ENCODE data around the gene TUBA1C.

The TUBA1C gene

DNA sequence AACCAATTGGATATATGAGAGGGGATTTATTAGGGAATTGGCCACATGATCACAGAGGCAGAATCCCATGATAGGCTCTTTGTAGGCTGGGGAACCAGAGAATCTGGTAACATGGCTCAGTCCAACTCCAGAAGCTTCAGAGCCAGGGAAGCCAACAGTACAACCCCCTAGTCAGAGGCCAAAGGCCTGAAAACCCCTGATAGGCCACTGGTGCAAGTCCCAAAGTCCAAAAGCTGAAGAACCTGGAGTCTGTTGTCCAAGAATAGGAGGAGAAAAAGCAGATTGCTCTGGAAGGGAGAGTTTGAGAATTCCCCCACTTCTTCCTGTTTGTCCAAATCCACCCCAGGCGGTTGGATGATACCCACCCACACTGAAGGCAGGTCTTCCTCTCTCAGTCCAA, 49.9 kb downstream of the TUBA1C start:
- TF ChIP-seq, protein P1, sequence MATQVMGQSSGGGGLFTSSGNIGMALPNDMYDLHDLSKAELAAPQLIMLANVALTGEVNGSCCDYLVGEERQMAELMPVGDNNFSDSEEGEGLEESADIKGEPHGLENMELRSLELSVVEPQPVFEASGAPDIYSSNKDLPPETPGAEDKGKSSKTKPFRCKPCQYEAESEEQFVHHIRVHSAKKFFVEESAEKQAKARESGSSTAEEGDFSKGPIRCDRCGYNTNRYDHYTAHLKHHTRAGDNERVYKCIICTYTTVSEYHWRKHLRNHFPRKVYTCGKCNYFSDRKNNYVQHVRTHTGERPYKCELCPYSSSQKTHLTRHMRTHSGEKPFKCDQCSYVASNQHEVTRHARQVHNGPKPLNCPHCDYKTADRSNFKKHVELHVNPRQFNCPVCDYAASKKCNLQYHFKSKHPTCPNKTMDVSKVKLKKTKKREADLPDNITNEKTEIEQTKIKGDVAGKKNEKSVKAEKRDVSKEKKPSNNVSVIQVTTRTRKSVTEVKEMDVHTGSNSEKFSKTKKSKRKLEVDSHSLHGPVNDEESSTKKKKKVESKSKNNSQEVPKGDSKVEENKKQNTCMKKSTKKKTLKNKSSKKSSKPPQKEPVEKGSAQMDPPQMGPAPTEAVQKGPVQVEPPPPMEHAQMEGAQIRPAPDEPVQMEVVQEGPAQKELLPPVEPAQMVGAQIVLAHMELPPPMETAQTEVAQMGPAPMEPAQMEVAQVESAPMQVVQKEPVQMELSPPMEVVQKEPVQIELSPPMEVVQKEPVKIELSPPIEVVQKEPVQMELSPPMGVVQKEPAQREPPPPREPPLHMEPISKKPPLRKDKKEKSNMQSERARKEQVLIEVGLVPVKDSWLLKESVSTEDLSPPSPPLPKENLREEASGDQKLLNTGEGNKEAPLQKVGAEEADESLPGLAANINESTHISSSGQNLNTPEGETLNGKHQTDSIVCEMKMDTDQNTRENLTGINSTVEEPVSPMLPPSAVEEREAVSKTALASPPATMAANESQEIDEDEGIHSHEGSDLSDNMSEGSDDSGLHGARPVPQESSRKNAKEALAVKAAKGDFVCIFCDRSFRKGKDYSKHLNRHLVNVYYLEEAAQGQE (IDR thresholded peaks at IDR 0.05; ENCODE audit: insufficient read depth in 1 of 2, low read depth in 2 of 2, low read length in 2 of 2): no peak
- TF ChIP-seq TAF1 (IDR thresholded peaks at IDR 0.05; ENCODE audit: borderline replicate concordance, insufficient read depth, low read length): no peak
- no peak for TF ChIP-seq SIN3A (IDR thresholded peaks at IDR 0.05; ENCODE audit: borderline replicate concordance, insufficient read depth, low read length)
- TF ChIP-seq POLR2AphosphoS5 (IDR thresholded peaks at IDR 0.05; ENCODE audit: low read depth, low read length): no peak
- no peak for TF ChIP-seq FOXP2 (optimal IDR thresholded peaks at IDR 0.05; ENCODE audit: borderline replicate concordance, extremely low read depth, extremely low read length, insufficient read depth)

DNA sequence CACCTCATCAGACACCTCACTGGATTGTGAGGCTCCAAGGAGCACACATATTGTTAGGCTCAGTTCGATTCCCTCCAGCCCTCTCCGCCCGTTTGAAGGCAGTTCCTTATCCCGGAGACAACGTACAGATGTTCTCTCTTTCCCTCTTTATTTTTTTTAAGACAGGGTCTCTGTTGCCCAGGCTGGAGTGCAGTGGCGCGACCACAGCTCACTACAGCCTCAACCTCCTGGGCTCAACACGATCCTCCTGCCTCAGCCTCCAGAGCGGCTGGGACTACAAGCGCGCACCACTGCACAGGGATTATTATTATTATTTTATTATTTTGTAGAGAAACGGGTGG, 57.5 kb downstream of the TUBA1C start:
- no peak for TF ChIP-seq POLR2AphosphoS5 (IDR thresholded peaks at IDR 0.05; ENCODE audit: low read depth, low read length)
- TF ChIP-seq TAF1 (IDR thresholded peaks at IDR 0.05; ENCODE audit: borderline replicate concordance, insufficient read depth, low read length): no peak
- TF ChIP-seq, protein P1 (IDR thresholded peaks at IDR 0.05; ENCODE audit: insufficient read depth in 1 of 2, low read depth in 2 of 2, low read length in 2 of 2): no peak
- TF ChIP-seq FOXP2 (optimal IDR thresholded peaks at IDR 0.05; ENCODE audit: borderline replicate concordance, extremely low read depth, extremely low read length, insufficient read depth): no peak
- TF ChIP-seq SIN3A (IDR thresholded peaks at IDR 0.05; ENCODE audit: borderline replicate concordance, insufficient read depth, low read length): no peak

DNA sequence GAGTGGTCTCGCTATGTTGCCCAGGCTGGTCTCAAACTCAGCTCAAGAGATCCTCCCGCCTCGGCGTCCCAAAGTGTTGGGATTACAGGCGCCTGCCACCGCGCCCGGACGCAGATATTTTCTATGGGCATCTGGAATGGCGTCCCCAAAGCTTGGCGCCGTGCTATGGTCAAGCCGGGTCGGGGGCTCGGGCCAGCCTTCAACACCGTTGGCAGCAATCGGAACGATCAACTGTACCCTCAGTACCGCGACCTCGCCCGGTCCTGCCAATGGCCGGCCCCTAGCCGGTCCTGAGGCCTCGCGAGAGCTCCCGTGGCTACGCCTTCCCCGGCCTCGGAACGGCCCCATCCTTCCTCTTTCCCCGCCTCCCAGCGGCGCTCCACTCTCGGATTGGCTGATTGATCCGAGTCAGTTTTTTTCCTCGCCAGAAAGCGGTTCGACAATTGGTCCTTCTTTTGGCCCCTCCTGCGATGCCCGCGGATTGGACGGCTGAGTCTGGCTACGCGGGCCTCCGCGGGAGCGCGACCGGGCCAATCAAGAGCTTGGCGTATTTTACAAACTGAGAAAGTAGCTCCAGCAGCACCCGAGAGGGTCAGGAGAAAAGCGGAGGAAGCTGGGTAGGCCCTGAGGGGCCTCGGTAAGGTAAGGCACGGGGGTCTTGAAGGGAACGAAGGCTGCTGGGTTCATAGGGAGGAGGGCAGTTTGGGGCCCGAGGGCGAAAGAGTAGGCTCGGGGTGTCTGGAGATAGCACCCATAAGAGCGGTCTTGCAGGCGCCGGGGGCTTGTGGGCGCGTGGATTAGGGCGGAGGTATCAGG, 58.0 kb downstream of the TUBA1C start, which contains the start of gene TROAP:
Gene TROAP (plus strand): TSS at position 548 of the 816 bp plus-strand sequence. CDS start 354 bp downstream, outside the sequence.
- no peak for TF ChIP-seq FOXP2 (optimal IDR thresholded peaks at IDR 0.05; ENCODE audit: borderline replicate concordance, extremely low read depth, extremely low read length, insufficient read depth)
- TF ChIP-seq TAF1 (IDR thresholded peaks at IDR 0.05; ENCODE audit: borderline replicate concordance, insufficient read depth, low read length): peak; percentile 94; the same call in 1 of the 2 replicates
- TF ChIP-seq, protein P1 (IDR thresholded peaks at IDR 0.05; ENCODE audit: insufficient read depth in 1 of 2, low read depth in 2 of 2, low read length in 2 of 2): no peak
- TF ChIP-seq POLR2AphosphoS5 (IDR thresholded peaks at IDR 0.05; ENCODE audit: low read depth, low read length): peak; percentile 84
- TF ChIP-seq SIN3A (IDR thresholded peaks at IDR 0.05; ENCODE audit: borderline replicate concordance, insufficient read depth, low read length): peak; percentile 36; the same call in 1 of the 2 replicates

DNA sequence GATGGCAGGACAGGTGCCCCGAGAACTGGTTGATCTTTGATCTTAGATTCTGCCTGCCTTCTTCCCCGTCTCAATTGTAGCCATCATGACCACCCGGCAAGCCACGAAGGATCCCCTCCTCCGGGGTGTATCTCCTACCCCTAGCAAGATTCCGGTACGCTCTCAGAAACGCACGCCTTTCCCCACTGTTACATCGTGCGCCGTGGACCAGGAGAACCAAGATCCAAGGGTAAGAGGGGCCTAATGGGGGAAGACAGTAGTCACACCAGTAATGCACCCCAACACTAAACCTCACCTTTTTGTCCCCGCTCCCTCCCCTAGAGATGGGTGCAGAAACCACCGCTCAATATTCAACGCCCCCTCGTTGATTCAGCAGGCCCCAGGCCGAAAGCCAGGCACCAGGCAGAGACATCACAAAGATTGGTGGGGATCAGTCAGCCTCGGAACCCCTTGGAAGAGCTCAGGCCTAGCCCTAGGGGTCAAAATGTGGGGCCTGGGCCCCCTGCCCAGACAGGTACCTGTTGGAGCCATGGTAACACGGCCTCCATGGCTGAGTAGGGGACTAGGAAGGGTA, 58.7 kb downstream of the TUBA1C start:
- TF ChIP-seq, protein P1 (IDR thresholded peaks at IDR 0.05; ENCODE audit: insufficient read depth in 1 of 2, low read depth in 2 of 2, low read length in 2 of 2): no peak
- TF ChIP-seq POLR2AphosphoS5 (IDR thresholded peaks at IDR 0.05; ENCODE audit: low read depth, low read length) (no peak), SIN3A (IDR thresholded peaks at IDR 0.05; ENCODE audit: borderline replicate concordance, insufficient read depth, low read length) (no peak), TAF1 (IDR thresholded peaks at IDR 0.05; ENCODE audit: borderline replicate concordance, insufficient read depth, low read length) (no peak), FOXP2 (optimal IDR thresholded peaks at IDR 0.05; ENCODE audit: borderline replicate concordance, extremely low read depth, extremely low read length, insufficient read depth) (no peak)
